Activated T-cell treated with anti-CD3 and anti-CD28 coated beads, Interleukin-2, amount 50 U/mL, for 72 hours (primary cell): ENCODE results near the gene BOD1L2. TPM values are rescaled to one million over a fixed set of nuclear protein-coding genes. Genes with fewer than 3 reads are reported as not detected.
A peak's percentile ranks its signal among the peaks of the same experiment; 100 is the strongest.

ENCODE experiments used
- ATAC-seq, 2 donors: fragments of 150-1000 bp; cut with Tn5 transposase; replicated peaks in 1 of 2; 2 replicates each; pipeline ENCODE4 v1.10.0; 2021; ENCODE audit warnings: moderate library complexity in 2 of 2, mild to moderate bottlenecking in 1 of 2
- DNase-seq, 2 donors: peaks; one replicate each; pipeline ENCODE4 v3.0.0; 2021 to 2022; ENCODE audit warnings: mixed read lengths in 1 of 2
- H3K27ac Mint-ChIP-seq: one replicate; pipeline ENCODE4 v1.8.0; 2022; ENCODE audit warnings: mild to moderate bottlenecking, moderate library complexity, mixed read lengths
- H3K27me3 Mint-ChIP-seq: one replicate; pipeline ENCODE4 v1.8.0; 2022; ENCODE audit warnings: low read depth, mixed read lengths
- H3K36me3 Mint-ChIP-seq, 2 donors: one replicate each; pipeline ENCODE4 v1.8.0; 2022; ENCODE audit warnings: mixed read lengths in 2 of 2, mild to moderate bottlenecking in 1 of 2; ENCODE audit not compliant: insufficient read depth in 2 of 2
- H3K4me1 Mint-ChIP-seq: one replicate; pipeline ENCODE4 v1.8.0; 2022; ENCODE audit warnings: low read depth, mixed read lengths
- H3K4me3 Mint-ChIP-seq, 2 donors: one replicate each; pipeline ENCODE4 v1.8.0; 2022; ENCODE audit warnings: mild to moderate bottlenecking in 2 of 2, mixed read lengths in 2 of 2, moderate library complexity in 2 of 2
- H3K9me3 Mint-ChIP-seq, 2 donors: one replicate each; pipeline ENCODE4 v1.8.0; 2022; ENCODE audit warnings: mixed read lengths in 2 of 2
- total RNA-seq, 2 donors: library from RNA; stranded (reverse); gene quantifications; one replicate each; pipeline ENCODE4 v1.2.3, GENCODE V29; 2022

Gene BOD1L2
- total RNA-seq, result not detected

DNA sequence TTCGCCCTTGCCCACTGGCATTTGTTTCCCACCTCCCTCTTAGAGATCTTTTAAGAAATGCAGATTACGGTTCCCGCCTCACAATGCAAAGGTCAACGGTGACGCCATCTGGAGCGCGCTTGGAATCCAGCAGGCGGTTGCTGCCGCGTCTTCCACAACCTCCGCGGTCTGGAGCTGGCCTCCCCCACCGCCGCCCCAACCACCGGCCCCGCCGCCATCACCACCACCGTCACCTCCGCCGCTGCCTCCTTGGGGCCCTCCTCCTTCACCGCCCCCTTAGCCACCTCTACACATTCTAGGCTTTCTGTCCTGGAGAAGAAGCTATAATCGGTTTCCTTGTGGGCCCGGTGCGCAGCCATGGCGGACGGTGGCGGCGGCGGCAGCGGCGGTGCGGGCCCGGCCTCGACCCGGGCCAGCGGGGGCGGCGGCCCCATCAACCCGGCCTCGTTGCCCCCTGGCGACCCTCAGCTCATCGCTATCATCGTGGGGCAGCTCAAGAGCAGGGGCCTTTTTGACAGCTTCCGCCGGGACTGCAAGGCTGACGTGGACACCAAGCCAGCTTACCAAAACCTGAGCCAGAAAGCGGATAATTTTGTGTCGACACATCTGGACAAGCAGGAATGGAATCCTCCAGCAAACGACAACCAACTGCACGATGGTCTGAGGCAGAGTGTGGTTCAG, at the start of gene BOD1L2:
BOD1L2 (plus strand) TSS at position 132 of the 681 bp plus-strand sequence; CDS start at position 358, 226 bp downstream.
- H3K4me1 Mint-ChIP-seq, result no peaks in the 10 kb centered on the region
- peaks cover 0 to 3% of the 10 kb centered on the region in 2 donors for H3K36me3 Mint-ChIP-seq
- H3K4me3 Mint-ChIP-seq, result no peak within 1 kb of the TSS
- ATAC-seq, result no peak
- peaks cover 41% of the 10 kb centered on the region for H3K27me3 Mint-ChIP-seq
- no peak within 1 kb of the TSS for H3K27ac Mint-ChIP-seq
- no peak for DNase-seq
- H3K9me3 Mint-ChIP-seq, result no peaks in the 10 kb centered on the region

DNA sequence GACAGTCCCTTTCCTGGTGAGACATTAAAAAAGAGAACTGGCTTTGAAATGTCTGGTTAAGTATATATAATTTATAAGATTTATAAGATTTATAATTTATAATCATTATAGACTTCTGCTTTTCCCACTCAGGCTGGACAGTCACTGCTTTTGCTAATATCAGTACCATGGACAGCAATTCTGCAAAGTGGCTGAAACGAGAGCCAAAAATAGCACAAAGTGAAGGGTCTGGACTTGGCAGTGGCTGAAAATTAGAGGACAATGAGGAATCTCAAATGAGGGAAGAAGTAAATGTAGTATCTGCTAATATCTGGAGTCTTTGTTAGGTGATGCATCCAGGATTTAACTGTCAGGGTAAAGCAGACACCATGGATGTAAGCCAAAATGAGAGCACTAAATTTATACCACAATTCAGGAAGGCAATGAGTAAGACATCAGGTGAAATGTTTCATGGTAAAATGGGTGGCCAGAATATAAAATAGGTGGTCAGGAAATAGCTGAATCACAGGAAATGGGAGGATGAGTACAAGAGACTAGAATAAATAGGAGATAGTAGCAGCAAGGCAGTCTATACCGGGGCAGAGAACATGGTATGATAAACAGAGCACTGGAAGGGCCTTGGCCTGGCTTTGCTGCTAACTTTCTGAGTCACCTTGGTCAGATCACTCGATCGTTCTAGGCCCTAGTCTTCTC, 39.6 kb upstream of the BOD1L2 start:
- Mint-ChIP-seq H3K4me3 (no peak overlapping the region), H3K27ac (no peak overlapping the region), H3K36me3 (peaks cover 0 to 2% of the 10 kb centered on the region in 2 donors), H3K27me3 (peaks cover 16% of the 10 kb centered on the region), H3K4me1 (no peaks in the 10 kb centered on the region), H3K9me3 (peaks cover 4 to 8% of the 10 kb centered on the region in 2 donors)
- DNase-seq (no peak), ATAC-seq (peak in 1 of 2 donors; percentile 27)

DNA sequence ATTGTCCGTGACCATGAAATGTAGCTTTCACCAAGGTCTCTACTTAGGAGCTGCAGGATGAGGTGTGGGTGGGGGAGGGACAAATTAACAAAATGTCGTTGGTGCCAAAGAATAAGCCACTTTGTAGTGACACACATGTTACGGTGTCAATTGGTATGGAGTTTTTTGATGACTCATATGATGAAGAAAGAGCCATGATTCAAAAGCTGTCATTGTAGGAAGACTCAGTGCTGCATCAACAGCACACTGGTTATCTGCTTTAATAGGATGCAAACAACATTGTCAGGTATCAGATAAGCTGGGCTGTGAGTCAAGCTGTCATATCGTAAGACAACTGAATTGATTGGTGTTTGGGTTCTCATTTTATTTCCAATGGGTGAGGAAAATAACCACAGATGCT, 36.6 kb upstream of the BOD1L2 start:
- peaks cover 8% of the 10 kb centered on the region for H3K27me3 Mint-ChIP-seq
- H3K36me3 Mint-ChIP-seq, result no peaks in the 10 kb centered on the region
- no peaks in the 10 kb centered on the region for H3K4me1 Mint-ChIP-seq
- ATAC-seq, result peak in 1 of 2 donors; percentile 44
- no peak overlapping the region for H3K27ac Mint-ChIP-seq
- no peak overlapping the region for H3K4me3 Mint-ChIP-seq
- DNase-seq, result no peak
- peaks cover 0 to 7% of the 10 kb centered on the region in 2 donors for H3K9me3 Mint-ChIP-seq

DNA sequence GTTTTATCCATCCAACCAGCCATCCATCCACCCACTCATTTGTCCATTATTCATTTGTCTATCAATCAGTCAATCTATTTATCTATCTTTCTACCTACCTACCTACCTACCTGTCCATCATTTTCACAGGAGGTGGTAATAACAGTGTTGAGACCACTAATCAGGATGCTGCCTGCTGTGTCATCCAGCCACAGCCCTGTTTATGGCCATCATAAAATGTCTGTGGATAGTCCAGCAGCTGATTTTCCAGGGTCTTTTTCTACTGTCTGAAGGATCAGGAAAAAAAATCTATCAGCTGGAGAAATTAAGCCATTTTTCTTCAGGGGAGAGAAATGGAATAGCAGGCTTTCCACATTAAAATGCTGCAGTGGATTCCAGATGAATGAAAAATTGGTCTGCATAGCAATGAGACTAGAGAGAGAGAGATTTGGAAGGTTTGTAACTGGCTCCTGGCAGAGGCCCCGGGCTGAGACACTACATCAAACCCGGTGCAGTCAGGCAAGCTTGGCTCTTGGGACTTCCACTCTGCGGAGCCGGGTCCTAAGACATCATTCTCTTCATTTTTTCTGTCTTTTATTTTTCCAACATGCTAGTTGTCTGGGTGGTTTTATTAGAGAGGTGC, 33.0 kb upstream of the BOD1L2 start:
- H3K4me1 Mint-ChIP-seq, result no peaks in the 10 kb centered on the region
- no peak overlapping the region for H3K27ac Mint-ChIP-seq
- peaks cover 0 to 3% of the 10 kb centered on the region in 2 donors for H3K9me3 Mint-ChIP-seq
- no peaks in the 10 kb centered on the region for H3K36me3 Mint-ChIP-seq
- H3K27me3 Mint-ChIP-seq, result peaks cover 15% of the 10 kb centered on the region
- ATAC-seq (no peak), DNase-seq (no peak)
- no peak overlapping the region for H3K4me3 Mint-ChIP-seq

DNA sequence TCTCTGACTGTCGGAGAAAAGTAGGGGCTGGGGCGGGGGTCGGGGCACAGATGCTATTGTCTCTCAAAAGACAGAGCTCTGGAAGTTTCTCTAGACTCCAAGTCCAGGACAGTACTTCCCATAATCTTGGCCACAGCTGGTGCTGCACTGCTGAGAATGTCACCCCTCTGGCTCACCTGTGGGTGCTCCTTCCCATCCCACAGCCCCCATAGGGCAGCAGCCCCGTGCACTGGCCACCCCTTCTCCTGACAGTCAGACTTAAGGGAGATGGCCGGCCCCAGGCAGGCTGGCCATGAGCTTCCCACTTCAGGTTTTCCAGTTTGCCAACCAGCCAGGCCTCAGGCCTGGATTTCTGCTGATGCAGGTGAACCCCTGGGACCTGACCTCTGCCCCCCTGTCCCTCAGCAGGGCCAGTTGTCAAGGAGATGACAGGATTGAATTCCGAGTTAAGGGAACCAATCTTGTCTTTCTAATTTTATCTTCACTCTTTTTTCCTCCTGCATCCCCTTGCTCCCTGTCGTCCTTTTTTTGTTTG, 30.2 kb upstream of the BOD1L2 start:
- Mint-ChIP-seq H3K4me1 (no peaks in the 10 kb centered on the region), H3K27me3 (peaks cover 15% of the 10 kb centered on the region), H3K36me3 (no peaks in the 10 kb centered on the region), H3K27ac (no peak overlapping the region), H3K9me3 (no peaks in the 10 kb centered on the region), H3K4me3 (no peak overlapping the region)
- ATAC-seq, result no peak
- DNase-seq, result no peak

DNA sequence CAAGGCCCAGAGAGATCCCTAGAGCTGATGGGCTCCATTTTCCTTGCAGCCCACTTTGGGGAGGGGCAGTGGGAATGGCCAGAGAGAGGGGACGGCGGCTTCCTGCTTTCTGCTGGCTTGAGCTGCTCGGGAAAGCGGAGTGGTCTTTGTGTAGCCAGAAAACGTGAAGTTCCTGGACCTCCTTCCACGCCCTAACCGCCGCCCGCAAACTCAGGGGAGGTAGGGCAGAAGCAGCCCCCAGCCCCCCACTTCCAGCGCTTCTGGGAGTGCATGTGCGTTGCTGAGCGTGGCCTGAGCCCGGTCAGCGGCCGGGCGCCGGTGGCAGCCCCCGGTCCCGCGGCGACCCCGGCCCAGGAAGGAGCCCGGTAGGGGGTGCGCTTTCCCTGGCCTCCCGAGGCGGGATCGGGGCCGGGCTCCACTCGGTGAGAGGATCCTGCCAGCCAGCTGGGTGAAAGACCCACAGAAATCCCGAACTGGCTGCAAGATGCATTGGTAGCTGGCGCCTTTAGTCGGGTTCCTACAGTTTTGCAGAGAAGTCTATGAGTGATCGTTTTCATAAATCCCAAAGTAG, 25.3 kb upstream of the BOD1L2 start:
- DNase-seq, result no peak
- ATAC-seq, result no peak
- no peaks in the 10 kb centered on the region for H3K9me3 Mint-ChIP-seq
- H3K27me3 Mint-ChIP-seq, result peaks cover 40% of the 10 kb centered on the region
- H3K27ac Mint-ChIP-seq, result no peak overlapping the region
- no peak overlapping the region for H3K4me3 Mint-ChIP-seq
- H3K36me3 Mint-ChIP-seq, result no peaks in the 10 kb centered on the region
- no peaks in the 10 kb centered on the region for H3K4me1 Mint-ChIP-seq

DNA sequence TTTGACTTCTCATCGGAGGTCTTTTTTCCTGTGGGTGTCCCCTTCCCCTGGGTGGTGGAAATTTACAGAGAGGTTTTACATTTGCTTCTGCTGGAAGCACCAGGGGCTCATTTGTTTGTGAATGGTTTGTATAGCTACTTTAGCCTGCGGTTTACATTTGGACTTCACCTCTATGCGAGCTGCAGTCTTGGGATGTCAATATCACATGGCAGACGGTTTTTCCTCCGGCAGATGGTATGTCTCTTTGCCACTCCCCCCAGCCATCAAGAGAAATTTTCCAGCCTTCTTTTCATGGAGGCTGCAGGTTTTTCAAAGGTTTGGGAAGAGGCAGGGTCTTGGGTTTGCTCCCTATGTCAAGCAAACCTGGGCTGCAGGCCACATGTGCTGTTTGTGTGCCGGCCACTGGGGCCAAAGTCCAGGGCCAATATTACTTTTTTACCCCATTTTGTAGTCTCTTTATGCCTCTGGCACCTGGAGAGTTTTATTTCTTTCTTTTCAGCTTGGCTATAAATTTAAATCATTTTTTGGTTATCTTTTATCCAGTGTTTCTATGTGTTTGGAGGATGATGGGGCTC, 23.9 kb upstream of the BOD1L2 start:
- no peaks in the 10 kb centered on the region for H3K4me1 Mint-ChIP-seq
- H3K27ac Mint-ChIP-seq, result no peak overlapping the region
- H3K27me3 Mint-ChIP-seq, result peaks cover 45% of the 10 kb centered on the region
- H3K9me3 Mint-ChIP-seq, result no peaks in the 10 kb centered on the region
- DNase-seq, result no peak
- H3K36me3 Mint-ChIP-seq, result no peaks in the 10 kb centered on the region
- no peak overlapping the region for H3K4me3 Mint-ChIP-seq
- no peak for ATAC-seq

DNA sequence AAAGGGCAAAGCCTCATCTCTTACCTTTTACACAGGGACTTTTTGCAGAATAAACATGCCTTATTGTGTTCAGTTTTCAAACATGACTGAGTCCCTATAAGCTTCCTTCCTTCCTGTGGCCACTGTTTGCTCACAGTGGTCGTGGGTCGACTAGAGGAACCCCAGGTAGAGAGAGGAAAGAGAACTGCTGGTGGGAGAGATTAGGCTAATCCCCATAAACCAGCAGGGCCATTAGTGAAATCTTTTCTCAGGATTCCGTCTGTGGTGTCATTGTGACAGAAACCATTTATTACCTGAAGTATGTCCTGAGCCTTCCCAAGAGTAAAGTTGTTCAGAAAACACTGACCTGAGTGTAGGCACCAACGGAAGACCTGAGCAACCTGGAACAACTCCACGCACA, 21.3 kb upstream of the BOD1L2 start:
- no peak overlapping the region for H3K4me3 Mint-ChIP-seq
- ATAC-seq (no peak), DNase-seq (no peak)
- no peak overlapping the region for H3K27ac Mint-ChIP-seq
- peaks cover 54% of the 10 kb centered on the region for H3K27me3 Mint-ChIP-seq
- no peaks in the 10 kb centered on the region for H3K36me3 Mint-ChIP-seq
- H3K9me3 Mint-ChIP-seq, result no peaks in the 10 kb centered on the region
- H3K4me1 Mint-ChIP-seq, result no peaks in the 10 kb centered on the region

DNA sequence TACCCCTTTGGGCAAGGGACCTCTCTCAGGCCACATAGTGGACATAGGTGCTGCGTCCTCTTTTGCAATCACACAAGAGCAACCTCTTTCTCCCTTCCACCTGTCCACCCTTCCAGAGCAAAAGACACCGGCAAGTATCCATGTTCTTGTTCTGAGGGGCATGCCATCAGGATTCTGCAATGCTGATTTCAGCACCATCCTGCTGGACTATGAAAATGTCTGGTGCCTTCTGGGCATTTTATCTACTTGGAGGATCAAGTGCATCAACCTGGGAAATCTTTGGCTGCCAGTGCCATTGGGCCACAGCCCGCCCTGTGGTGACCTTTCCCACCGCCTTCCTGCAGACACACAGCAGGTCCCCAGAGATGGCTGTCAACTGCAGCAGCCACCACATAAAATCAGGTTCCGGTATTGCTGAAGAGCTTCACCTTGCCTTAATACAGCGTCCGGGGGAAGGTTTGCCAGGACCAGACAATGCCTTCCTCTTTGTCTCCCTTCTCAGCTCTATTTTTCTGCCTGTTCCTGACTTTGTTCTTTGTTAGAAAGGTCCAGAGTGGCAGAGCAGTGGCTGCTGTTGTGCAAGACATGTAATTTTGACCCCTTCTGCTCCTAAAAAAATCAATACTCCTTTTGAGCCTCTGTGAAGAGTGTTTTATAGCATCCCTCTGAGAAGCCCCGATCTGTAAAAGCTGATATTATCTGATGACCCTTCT, 18.5 kb upstream of the BOD1L2 start:
- peaks cover 44% of the 10 kb centered on the region for H3K27me3 Mint-ChIP-seq
- ATAC-seq (no peak), DNase-seq (no peak)
- no peaks in the 10 kb centered on the region for H3K4me1 Mint-ChIP-seq
- H3K36me3 Mint-ChIP-seq, result no peaks in the 10 kb centered on the region
- H3K27ac Mint-ChIP-seq, result no peak overlapping the region
- H3K9me3 Mint-ChIP-seq, result no peaks in the 10 kb centered on the region
- no peak overlapping the region for H3K4me3 Mint-ChIP-seq

DNA sequence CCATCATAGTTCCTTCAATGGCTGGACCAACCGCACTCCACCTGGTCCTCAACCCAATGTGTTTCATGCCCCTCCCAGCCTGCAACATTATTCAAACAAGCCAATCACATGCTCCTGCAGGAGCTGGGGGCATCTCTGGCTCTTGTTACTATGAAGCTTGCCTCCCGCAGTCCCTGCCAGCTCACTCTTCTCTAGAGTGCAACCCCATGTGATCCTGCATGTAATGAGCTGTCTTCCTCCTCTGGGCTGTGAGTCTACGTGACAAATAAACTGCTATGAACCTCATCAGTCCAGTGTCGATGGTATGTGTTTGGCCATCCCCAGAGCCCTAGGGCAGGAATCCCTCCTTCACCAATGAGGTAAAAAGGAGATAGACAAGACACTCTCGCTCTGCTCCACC, 15.8 kb upstream of the BOD1L2 start:
- ATAC-seq (no peak), DNase-seq (no peak)
- Mint-ChIP-seq H3K4me3 (no peak overlapping the region), H3K36me3 (no peaks in the 10 kb centered on the region), H3K9me3 (no peaks in the 10 kb centered on the region), H3K4me1 (no peaks in the 10 kb centered on the region), H3K27ac (no peak overlapping the region), H3K27me3 (peaks cover 47% of the 10 kb centered on the region)

DNA sequence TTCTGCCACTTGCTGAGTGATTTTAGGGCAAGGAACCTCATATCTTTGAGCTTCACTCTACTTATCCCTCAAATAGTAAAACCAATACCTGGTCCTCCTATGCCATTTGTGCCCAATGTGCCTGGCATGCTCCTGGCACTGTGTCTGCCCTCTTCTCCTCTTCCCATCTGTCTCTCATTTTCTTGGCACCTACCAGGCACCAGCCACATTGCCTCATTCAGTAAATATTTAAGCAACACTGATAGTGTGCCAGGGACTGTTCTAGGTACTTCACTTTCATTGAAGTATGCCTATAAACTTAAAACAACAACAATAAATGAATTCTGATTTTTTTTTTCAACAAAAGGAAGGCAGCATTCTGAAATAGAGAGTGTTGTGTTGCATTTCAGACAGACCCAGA, 15.1 kb upstream of the BOD1L2 start:
- no peak for ATAC-seq
- H3K9me3 Mint-ChIP-seq, result no peaks in the 10 kb centered on the region

DNA sequence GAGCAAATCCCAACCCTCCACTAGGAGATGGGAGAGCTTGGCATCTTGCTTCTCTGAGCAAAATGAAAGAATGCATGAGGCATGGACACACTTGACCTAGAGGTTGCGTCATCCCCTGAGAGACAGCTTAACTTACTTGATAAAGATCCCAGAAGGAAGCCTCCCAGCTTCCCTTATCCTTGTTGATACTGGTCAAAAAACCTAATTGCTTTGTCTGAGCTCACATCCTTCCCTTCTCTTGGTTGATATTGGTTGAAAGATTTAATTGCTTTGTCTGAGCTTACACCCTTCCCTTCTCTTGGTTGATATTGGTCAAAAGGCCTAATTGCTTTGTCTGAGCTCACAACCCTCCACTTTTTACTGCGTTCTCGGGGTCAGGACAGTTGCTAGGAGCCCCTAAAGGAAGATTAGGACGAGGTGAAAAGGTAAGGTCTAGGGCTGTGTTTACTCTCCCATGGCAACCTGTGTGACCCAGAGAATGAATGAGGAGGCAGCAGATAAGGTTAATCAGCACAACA, 12.2 kb upstream of the BOD1L2 start:
- Mint-ChIP-seq H3K4me3 (no peak overlapping the region), H3K9me3 (no peaks in the 10 kb centered on the region), H3K27ac (no peak overlapping the region), H3K4me1 (no peaks in the 10 kb centered on the region), H3K27me3 (peaks cover 19% of the 10 kb centered on the region), H3K36me3 (no peaks in the 10 kb centered on the region)
- ATAC-seq (no peak), DNase-seq (no peak)

More for the DNA sequence above, 15.1 kb upstream of the BOD1L2 start:
- peaks cover 40% of the 10 kb centered on the region for H3K27me3 Mint-ChIP-seq
- H3K27ac Mint-ChIP-seq, result no peak overlapping the region
- no peak for DNase-seq
- H3K4me1 Mint-ChIP-seq, result no peaks in the 10 kb centered on the region
- no peaks in the 10 kb centered on the region for H3K36me3 Mint-ChIP-seq
- H3K4me3 Mint-ChIP-seq, result no peak overlapping the region
